HG03575 (cell line): ENCODE measurements around the gene B4GALT3.

Experiments used
- ATAC-seq: cut with Tn5 transposase; IDR thresholded peaks from one replicate; pipeline ENCODE4 v1.9.1; 2021; ENCODE audit not compliant: unreplicated experiment, insufficient number of reproducible peaks, low FRiP score; ENCODE audit errors: extremely low read depth

The B4GALT3 gene

DNA sequence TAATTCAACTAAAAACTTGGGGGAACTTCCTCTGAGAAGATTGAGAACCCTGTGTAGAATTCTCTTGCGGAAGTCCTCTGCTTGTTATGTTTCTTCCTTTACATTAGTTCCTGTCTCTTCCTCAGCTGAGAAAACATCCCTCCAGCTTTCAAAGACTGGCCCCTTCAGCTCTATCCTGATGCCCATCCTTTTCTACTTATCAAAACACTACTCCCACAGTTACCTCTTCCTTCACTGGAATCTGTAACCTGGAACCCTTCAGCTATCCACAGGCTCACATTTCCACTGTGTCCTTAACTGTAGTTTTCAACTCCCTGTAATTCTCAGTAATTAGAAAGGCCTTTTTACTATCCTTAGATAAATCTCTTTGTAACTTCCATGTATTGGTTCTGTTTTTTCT, 38.9 kb downstream of the B4GALT3 start:
- ATAC-seq: no peak

- ATAC-seq: no peak
Observed at GRCh38 chr1:161137881-161138280, 39.4 kb downstream of the B4GALT3 start.

DNA sequence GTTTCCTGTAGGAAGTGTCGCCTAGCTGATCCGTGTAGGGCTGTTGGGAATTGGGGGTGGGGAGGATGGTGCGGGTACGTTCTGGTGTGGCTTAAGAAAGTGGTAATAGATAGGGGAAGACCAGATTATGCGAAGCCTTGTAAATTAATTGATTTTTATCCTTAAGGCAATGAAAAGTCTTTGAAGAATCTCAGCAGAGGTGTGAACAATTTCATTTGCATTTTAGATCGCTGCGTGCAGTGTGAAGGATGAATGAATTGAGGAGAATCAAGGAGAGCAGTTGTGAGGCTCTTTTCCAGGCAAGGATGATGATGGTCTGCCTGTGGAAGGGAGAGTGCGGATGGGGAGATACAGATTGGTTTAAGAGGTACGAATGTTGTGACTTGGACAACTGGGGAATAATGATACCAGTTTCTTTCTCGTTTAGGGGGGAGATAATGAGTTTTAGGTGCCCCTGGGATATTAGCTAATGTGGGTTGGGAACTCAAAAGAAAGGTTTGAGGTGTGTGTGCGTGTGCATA, 44.0 kb downstream of the B4GALT3 start:
- no peak for ATAC-seq

DNA sequence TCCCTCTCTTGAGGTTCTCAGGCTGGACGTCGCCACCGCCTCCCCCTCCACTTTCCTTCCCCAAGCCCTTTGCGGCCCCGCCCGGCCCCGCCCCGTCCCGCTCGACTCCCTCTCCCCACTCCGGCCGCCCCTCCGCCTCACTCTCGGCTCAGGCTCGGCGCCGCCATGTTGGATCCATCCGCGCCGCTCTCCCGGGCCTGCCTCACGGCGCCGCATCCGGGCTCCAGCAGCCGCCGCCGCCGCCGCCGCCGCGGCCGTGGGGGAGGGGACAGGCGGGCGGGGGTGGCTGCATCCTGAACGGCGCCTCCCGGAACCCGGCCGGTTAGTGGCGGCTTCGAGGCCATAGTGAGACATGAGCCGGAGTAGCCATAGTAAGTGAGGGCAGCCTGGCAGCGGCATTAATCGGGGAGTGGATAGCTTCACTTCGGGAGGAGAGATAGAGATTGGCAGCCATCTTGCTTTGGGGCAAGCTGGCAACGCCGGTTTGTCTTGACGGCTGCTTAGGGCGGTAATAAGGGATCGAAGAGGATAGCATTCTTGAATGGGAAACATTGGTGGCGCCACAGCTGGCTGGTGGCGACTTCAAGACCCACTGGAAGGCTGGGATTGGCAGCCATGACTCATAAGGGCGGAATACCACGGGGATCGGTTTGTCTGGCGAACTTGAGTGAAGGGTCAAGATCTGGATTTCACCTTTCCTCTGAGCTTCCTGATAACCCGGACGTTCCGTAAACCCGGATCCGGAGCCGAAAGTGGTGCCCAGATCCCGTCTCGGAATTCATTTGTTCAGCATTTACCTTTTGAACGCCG, 44.7 kb downstream of the B4GALT3 start, which contains the start of gene DEDD:
TSS of gene DEDD (minus strand) at position 258 of the 810 bp plus-strand sequence. CDS start 8,205 bp downstream, outside the sequence.
- peak; percentile 86 for ATAC-seq

- ATAC-seq: no peak
Observed at GRCh38 chr1:161131523-161132409, 45.5 kb downstream of the B4GALT3 start.

GRCh38 chr1:161130266-161130665, 47.0 kb downstream of the B4GALT3 start:
- no peak for ATAC-seq

- ATAC-seq: no peak
Observed at GRCh38 chr1:161128591-161129420, 48.5 kb downstream of the B4GALT3 start.

GRCh38 chr1:161127649-161128048, 49.7 kb downstream of the B4GALT3 start:
- ATAC-seq: no peak

- no peak for ATAC-seq
Observed at GRCh38 chr1:161122967-161123366, 54.3 kb downstream of the B4GALT3 start.

GRCh38 chr1:161121834-161122233, 55.5 kb downstream of the B4GALT3 start:
- ATAC-seq: no peak
